HT-29 (cell line): Measurements from ENCODE around the gene HS3ST4. TPM values are rescaled to one million over a fixed set of nuclear protein-coding genes. Genes with fewer than 3 reads are reported as not detected.
"Not testable (repeated sequence)": the region's sequence is repeated elsewhere in the genome, so short reads cannot be mapped to it uniquely, and the experiment has no call there.

ENCODE experiments used
- DNase-seq: peaks from one replicate; pipeline ENCODE4 v3.0.0-alpha.2; 2015; ENCODE audit warnings: low spot score
- total RNA-seq: library from RNA; depleted of rRNA; stranded (reverse); fragments of >200 nt; shearing (Covaris generic); gene quantifications from 2 replicates; pipeline ENCODE4 v1.2.3, GENCODE V29; 2014

The HS3ST4 gene
- total RNA-seq, 1 experiment from 2014 or later: not detected

GRCh38 chr16:25988882-25989281 is 297.1 kb downstream of the HS3ST4 start:
- no peak for DNase-seq

GRCh38 chr16:25996052-25996451 is 304.3 kb downstream of the HS3ST4 start:
- DNase-seq: no peak

- DNase-seq: no peak
Measured at GRCh38 chr16:26005336-26005735, 313.6 kb downstream of the HS3ST4 start.

- no peak for DNase-seq
Measured at GRCh38 chr16:26012376-26012775, 320.6 kb downstream of the HS3ST4 start.

GRCh38 chr16:26015776-26016175 is 324.0 kb downstream of the HS3ST4 start:
- DNase-seq: no peak

- no peak for DNase-seq
Measured at GRCh38 chr16:26016989-26017388, 325.2 kb downstream of the HS3ST4 start.

- DNase-seq: no peak
Measured at GRCh38 chr16:26019381-26020242, 327.9 kb downstream of the HS3ST4 start.

- no peak for DNase-seq
Measured at GRCh38 chr16:26026709-26027450, 335.1 kb downstream of the HS3ST4 start.

GRCh38 chr16:26031286-26031685 is 339.5 kb downstream of the HS3ST4 start:
- DNase-seq: no peak

GRCh38 chr16:26032661-26033060 is 340.9 kb downstream of the HS3ST4 start:
- DNase-seq: not testable (repeated sequence)

GRCh38 chr16:26041952-26042668 is 350.4 kb downstream of the HS3ST4 start:
- no peak for DNase-seq

GRCh38 chr16:26050472-26050871 is 358.7 kb downstream of the HS3ST4 start:
- DNase-seq: no peak

- DNase-seq: no peak
Measured at GRCh38 chr16:26051063-26051462, 359.3 kb downstream of the HS3ST4 start.

- DNase-seq: no peak
Measured at GRCh38 chr16:26053889-26054288, 362.1 kb downstream of the HS3ST4 start.

- no peak for DNase-seq
Measured at GRCh38 chr16:26058326-26058725, 366.6 kb downstream of the HS3ST4 start.

GRCh38 chr16:26070302-26071100 is 378.7 kb downstream of the HS3ST4 start:
- DNase-seq: no peak

- DNase-seq: no peak
Measured at GRCh38 chr16:26071101-26071866, 379.5 kb downstream of the HS3ST4 start.

- DNase-seq: no peak
Measured at GRCh38 chr16:26078716-26079355, 387.1 kb downstream of the HS3ST4 start.

GRCh38 chr16:26087091-26087490 is 395.3 kb downstream of the HS3ST4 start:
- DNase-seq: no peak

- DNase-seq: no peak
Measured at GRCh38 chr16:26091511-26091910, 399.8 kb downstream of the HS3ST4 start.
